IMR-90 (cell line): ENCODE measurements around the gene NGFR. TPM values are rescaled to one million over a fixed set of nuclear protein-coding genes. Genes with fewer than 3 reads are reported as not detected.
"Not testable (repeated sequence)": the region's sequence is repeated elsewhere in the genome, so short reads cannot be mapped to it uniquely, and the experiment has no call there.

ENCODE experiments used
- ATAC-seq: fragments of 200-7000 bp; cut with Tn5 transposase; 2 replicates; pipeline ENCODE4 v1.9.1; 2020; ENCODE audit warnings: low read depth, mild to moderate bottlenecking, moderate library complexity
- BruUV-seq: library from RNA; stranded (reverse); fragments of 400-500 nt; replicated peaks from 2 replicates; lab custom pipeline; 2021; lab: Mats Ljungman, UMichigan
- CTCF ChIA-PET: fragments of 300-600 bp; formaldehyde crosslinking; extraction: SDS; loops from one replicate; lab custom pipeline; 2021; ENCODE audit warnings: antibody characterized with exemption; lab: Yijun Ruan, JAX
- POLR2A ChIA-PET: fragments of 300-600 bp; sonication (Branson Sonifier 250); formaldehyde crosslinking; loops from one replicate; lab custom pipeline; 2022; ENCODE audit warnings: antibody characterized with exemption; ENCODE audit not compliant: unreplicated experiment; lab: Charles Lee
- DNase-seq: peaks from one replicate; pipeline ENCODE4 v3.0.0; 2013
- H2AFZ ChIP-seq: replicated peaks from 2 replicates; pipeline ENCODE3; 2013; ENCODE audit warnings: low read length, mild to moderate bottlenecking; ENCODE audit not compliant: poor library complexity
- H2AK5ac ChIP-seq: 2 replicates; pipeline ENCODE4 v1.6.1; 2013; ENCODE audit warnings: low read depth, low read length, inconsistent platforms
- H2AK9ac ChIP-seq: replicated peaks from 2 replicates; pipeline ENCODE3; 2013; ENCODE audit warnings: mild to moderate bottlenecking, low read depth, low read length, moderate library complexity; ENCODE audit not compliant: poor library complexity
- H2BK120ac ChIP-seq: 2 replicates; pipeline ENCODE4 v1.6.1; 2013; ENCODE audit warnings: low read depth, low read length, inconsistent platforms
- H2BK15ac ChIP-seq: 3 replicates; pipeline ENCODE4 v1.6.1; 2013; ENCODE audit warnings: low read depth, low read length, inconsistent platforms
- H2BK20ac ChIP-seq: 2 replicates; pipeline ENCODE4 v1.6.1; 2013; ENCODE audit warnings: low read depth, mild to moderate bottlenecking, inconsistent platforms, low read length, moderate library complexity
- H2BK5ac ChIP-seq: 2 replicates; pipeline ENCODE4 v1.6.1; 2013; ENCODE audit warnings: mild to moderate bottlenecking, low read depth, low read length, inconsistent platforms; ENCODE audit not compliant: poor library complexity, severe bottlenecking
- H3K14ac ChIP-seq: replicated peaks from 2 replicates; pipeline ENCODE4 v1.6.1; 2013; ENCODE audit warnings: low read depth, low read length, inconsistent platforms
- H3K18ac ChIP-seq: 2 replicates; pipeline ENCODE4 v1.6.1; 2013; ENCODE audit warnings: low read depth, low read length, control low read depth
- H3K23ac ChIP-seq: 2 replicates; pipeline ENCODE4 v1.6.1; 2013; ENCODE audit warnings: low read depth, low read length, inconsistent platforms
- H3K27ac ChIP-seq: 2 replicates; pipeline ENCODE4 v1.5.1; 2013; ENCODE audit warnings: mild to moderate bottlenecking, control low read depth, low read length; ENCODE audit not compliant: insufficient read depth
- H3K27me3 ChIP-seq: 2 replicates; pipeline ENCODE4 v1.6.1; 2013; ENCODE audit warnings: low read length; ENCODE audit not compliant: control insufficient read depth, insufficient read depth
- H3K36me3 ChIP-seq: 2 replicates; pipeline ENCODE4 v1.6.1; 2013; ENCODE audit warnings: low read length, mixed read lengths; ENCODE audit not compliant: control insufficient read depth, insufficient read depth
- H3K4ac ChIP-seq: 2 replicates; pipeline ENCODE4 v1.6.1; 2013; ENCODE audit warnings: low read depth, low read length, inconsistent platforms
- H3K4me1 ChIP-seq: 2 replicates; pipeline ENCODE4 v1.6.1; 2013; ENCODE audit warnings: low read length, mixed read lengths; ENCODE audit not compliant: control insufficient read depth, insufficient read depth
- H3K4me2 ChIP-seq: 2 replicates; pipeline ENCODE4 v1.6.1; 2013; ENCODE audit warnings: low read depth, mild to moderate bottlenecking, control low read depth, low read length, moderate library complexity
- H3K4me3 ChIP-seq: 2 replicates; pipeline ENCODE4 v1.5.1; 2013; ENCODE audit warnings: low read depth, mild to moderate bottlenecking, control low read depth, low read length, moderate library complexity; ENCODE audit not compliant: insufficient read depth
- H3K56ac ChIP-seq: 2 replicates; pipeline ENCODE4 v1.6.1; 2013; ENCODE audit warnings: low read length, inconsistent platforms; ENCODE audit not compliant: insufficient read depth; ENCODE audit errors: extremely low read depth
- H3K79me1 ChIP-seq, 2 experiments: 2 replicates each; pipeline ENCODE4 v1.6.1; 2013; ENCODE audit warnings: low read length in 2 of 2, inconsistent platforms in 1 of 2, low read depth in 1 of 2
- H3K9ac ChIP-seq: 2 replicates; pipeline ENCODE4 v1.6.1; 2013; ENCODE audit warnings: low read depth, low read length, control low read depth
- H3K9me1 ChIP-seq: 2 replicates; pipeline ENCODE4 v1.6.1; 2013; ENCODE audit warnings: low read length, inconsistent platforms; ENCODE audit not compliant: insufficient read depth
- H3K9me3 ChIP-seq: 2 replicates; pipeline ENCODE4 v1.6.1; 2013; ENCODE audit warnings: low read length; ENCODE audit not compliant: control insufficient read depth, insufficient read depth
- H4K20me1 ChIP-seq: 2 replicates; pipeline ENCODE4 v1.6.1; 2013; ENCODE audit warnings: low read length, inconsistent platforms; ENCODE audit not compliant: insufficient read depth
- H4K5ac ChIP-seq: 2 replicates; pipeline ENCODE4 v1.6.1; 2013; ENCODE audit warnings: mild to moderate bottlenecking, low read depth, low read length, control low read depth
- H4K8ac ChIP-seq, 2 experiments: 2 replicates each; pipeline ENCODE4 v1.6.1; 2013; ENCODE audit warnings: low read depth in 2 of 2, low read length in 2 of 2, control low read depth in 1 of 2, inconsistent platforms in 1 of 2
- H4K91ac ChIP-seq: 2 replicates; pipeline ENCODE4 v1.6.1; 2013; ENCODE audit warnings: low read depth, low read length, inconsistent platforms; ENCODE audit not compliant: insufficient read depth
- BHLHE40 ChIP-seq: fragments of 150-350 bp; IDR thresholded peaks from 2 replicates; pipeline ENCODE4 v1.6.1; 2016; ENCODE audit warnings: mild to moderate bottlenecking, low read depth, low read length
- CEBPB ChIP-seq: IDR thresholded peaks from 2 replicates; pipeline ENCODE4 v1.6.1; 2012; ENCODE audit warnings: low read depth, low read length, improper control_type of control experiment
- ELK1 ChIP-seq: fragments of 150-350 bp; IDR thresholded peaks from 2 replicates; pipeline ENCODE4 v1.6.1; 2016; ENCODE audit warnings: low read depth, mild to moderate bottlenecking, low read length, moderate library complexity, borderline replicate concordance
- MAFK ChIP-seq: IDR thresholded peaks from 2 replicates; pipeline ENCODE4 v1.6.1; 2012; ENCODE audit warnings: low read depth, low read length, improper control_type of control experiment
- POLR2A ChIP-seq: IDR thresholded peaks from 2 replicates; pipeline ENCODE4 v1.6.1; 2012; ENCODE audit warnings: mild to moderate bottlenecking, low read depth, low read length
- RAD21 ChIP-seq: IDR thresholded peaks from 2 replicates; pipeline ENCODE4 v1.6.1; 2012; ENCODE audit warnings: low read length, improper control_type of control experiment
- USF2 ChIP-seq: fragments of 150-350 bp; IDR thresholded peaks from 2 replicates; pipeline ENCODE4 v1.6.1; 2017; ENCODE audit warnings: mild to moderate bottlenecking, antibody characterized with exemption, low read length, low read depth
- WGBS, 2 experiments: methylation state at CpG; one replicate each; pipeline versions ENCODE4 v1.1.5 to v1.1.7; 2013; ENCODE audit warnings: missing lambda C conversion rate in 2 of 2; ENCODE audit not compliant: insufficient read length in 1 of 2; ENCODE audit errors: extremely low coverage in 2 of 2; 5-methylcytosine and 5-hydroxymethylcytosine counted together
- dilution Hi-C: fragments of 300-500 bp; cut with HindIII; formaldehyde crosslinking; loops from one replicate; pipeline ENCODE4 v1.14.3; 2018; ENCODE audit warnings: low sequenced_read_pairs; ENCODE audit not compliant: unreplicated experiment
- in situ Hi-C: fragments of 300-500 bp; cut with MboI; formaldehyde crosslinking; loops from 3 replicates; pipeline ENCODE4 v1.14.3; 2019; ENCODE audit warnings: low sequenced_read_pairs, inconsistent platforms, mixed read lengths
- intact Hi-C: fragments of 100-400 bp; cut with micrococcal nuclease; formaldehyde crosslinking; loops from 2 replicates; pipeline ENCODE4 v1.10.0; 2022
- polyA plus RNA-seq, 3 experiments: library from polyadenylated mRNA; depleted of rRNA; stranded (reverse); fragments of >200 nt; gene quantifications; 2 replicates each; pipeline ENCODE4 v1.2.3, GENCODE V29; 2012; ENCODE audit warnings: low replicate concordance in 1 of 3
- total RNA-seq: library from RNA; depleted of rRNA; stranded (reverse); fragments of >200 nt; gene quantifications from 2 replicates; pipeline ENCODE4 v1.2.3, GENCODE V29; 2012

The NGFR gene
- total and polyA plus RNA-seq, 2 of the 4 experiments (the other 2 are of a cell fraction), result 0.15 to 0.18 TPM

- no TSS peak for BruUV-seq
- H3K4ac ChIP-seq, result no peak overlapping the region
- no peak overlapping the region for H2AFZ ChIP-seq
- H3K56ac ChIP-seq, result no peak overlapping the region
- H3K9me3 ChIP-seq, result no peaks in the 10 kb centered on the region
- TF ChIP-seq POLR2A (no peak), CEBPB (no peak), BHLHE40 (no peak), RAD21 (no peak), ELK1 (no peak), MAFK (no peak), USF2 (no peak)
- H3K4me2 ChIP-seq, result no peak overlapping the region
- DNase-seq, result no peak
- no peak overlapping the region for H3K23ac ChIP-seq
- no peak overlapping the region for H2AK5ac ChIP-seq
- no peak overlapping the region for H4K5ac ChIP-seq
- no peak for ATAC-seq
- H3K4me1 ChIP-seq, result peaks cover 2% of the 10 kb centered on the region; the same call in 1 of the 2 replicates
- no peak overlapping the region for H4K8ac ChIP-seq
- no peak overlapping the region for H2BK5ac ChIP-seq
- no peak overlapping the region for H2AK9ac ChIP-seq
- no peak overlapping the region for H2BK20ac ChIP-seq
- H3K27ac ChIP-seq, result no peak overlapping the region
- H3K4me3 ChIP-seq, result no peak overlapping the region
- H3K9me1 ChIP-seq, result no peaks in the 10 kb centered on the region
- in situ Hi-C loops (no loop called here), intact Hi-C loops (no loop called here), dilution Hi-C loops (no loop called here)
- H3K14ac ChIP-seq, result no peak overlapping the region
- no peaks in the 10 kb centered on the region for H3K79me1 ChIP-seq
- no peaks in the 10 kb centered on the region for H3K36me3 ChIP-seq
- no peak overlapping the region for H3K18ac ChIP-seq
- no peak overlapping the region for H2BK15ac ChIP-seq
- no peak overlapping the region for H2BK120ac ChIP-seq
- peaks cover 83% of the 10 kb centered on the region for H3K27me3 ChIP-seq
- no CpG with 5 or more reads among the region's 4 CpGs for WGBS, 2 experiments
- no peaks in the 10 kb centered on the region; the same call in 1 of the 2 replicates for H4K20me1 ChIP-seq
- H3K9ac ChIP-seq, result no peak overlapping the region
- POLR2A ChIA-PET, result no interaction called here
- no peak overlapping the region for H4K91ac ChIP-seq
- CTCF ChIA-PET, result interaction anchor here (1.4 kb wide), 1 partner anchor 54 kb away, joined by 5 read pairs; no protein-coding TSS in a partner anchor
These were observed 7.2 kb downstream of the NGFR start for GRCh38 chr17:49502254-49502653.

- H2AFZ ChIP-seq, H3K9ac ChIP-seq, H3K27ac ChIP-seq, H4K5ac ChIP-seq, ATAC-seq, H3K56ac ChIP-seq, H3K9me1 ChIP-seq, H2BK5ac ChIP-seq, DNase-seq, H3K36me3 ChIP-seq, dilution Hi-C loops, H3K4ac ChIP-seq, H2BK120ac ChIP-seq, H3K4me3 ChIP-seq, H2BK15ac ChIP-seq, H3K4me1 ChIP-seq, H3K18ac ChIP-seq, H3K23ac ChIP-seq, in situ Hi-C loops, H4K20me1 ChIP-seq, intact Hi-C loops, H2AK5ac ChIP-seq, H2AK9ac ChIP-seq, POLR2A ChIA-PET, H3K14ac ChIP-seq, BruUV-seq, H2BK20ac ChIP-seq, H4K8ac ChIP-seq, H4K91ac ChIP-seq, H3K9me3 ChIP-seq, H3K79me1 ChIP-seq, H3K4me2 ChIP-seq: not testable (repeated sequence)
- no CpG with 5 or more reads among the region's 5 CpGs for WGBS, 2 experiments
- CTCF ChIA-PET, result interaction anchor here (1.4 kb wide), 1 partner anchor 54 kb away, joined by 5 read pairs; no protein-coding TSS in a partner anchor
- peaks cover 83% of the 10 kb centered on the region for H3K27me3 ChIP-seq
These were observed 7.6 kb downstream of the NGFR start for GRCh38 chr17:49502680-49503079.
